ENCODE data around the gene IMPDH2. TPM values are rescaled to one million over a fixed set of nuclear protein-coding genes. Genes with fewer than 3 reads are reported as not detected.

IMPDH2 gene
- total RNA-seq, 1 donor from 2014 or later = 271 TPM

DNA sequence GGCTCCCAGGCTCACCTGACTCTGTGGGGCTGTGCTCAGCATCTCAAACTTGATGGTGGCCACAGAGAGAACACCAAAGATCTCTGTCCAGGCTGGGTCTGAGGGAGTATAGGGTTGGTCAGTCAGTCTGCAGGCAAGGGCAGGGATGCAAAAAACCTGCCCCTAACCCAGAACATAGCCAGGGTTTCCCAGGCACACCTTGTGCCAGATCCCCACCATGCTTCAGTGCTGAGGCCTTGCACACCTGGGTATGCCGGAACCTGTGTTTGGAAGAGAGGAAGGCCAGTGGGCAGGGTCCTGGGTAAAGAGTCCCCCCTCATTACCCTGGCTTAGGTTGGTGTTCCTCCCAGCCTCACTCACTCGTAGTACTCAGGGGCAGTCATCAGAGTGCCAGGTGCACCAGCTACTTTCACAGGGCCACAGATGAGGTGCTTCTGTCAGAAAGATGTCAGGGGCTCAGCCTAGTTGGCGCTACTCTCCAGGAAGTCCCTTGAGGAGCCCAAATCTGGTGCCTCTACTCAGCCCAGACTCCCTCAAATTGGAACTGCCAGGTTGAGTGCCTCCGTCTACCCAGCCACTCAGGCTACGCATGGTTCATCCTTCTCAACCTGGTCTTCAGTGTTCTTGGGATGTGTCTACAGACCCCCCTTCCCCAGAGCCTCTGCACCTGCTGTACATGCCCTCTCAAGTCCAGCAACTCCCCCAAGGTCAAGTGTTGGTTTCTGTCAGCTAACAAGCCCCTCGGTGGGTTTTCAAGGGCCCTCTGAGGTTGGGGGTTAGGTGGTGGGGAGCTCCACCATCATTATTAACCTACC is 12.6 kb downstream of the IMPDH2 start:
- H3K27ac Mint-ChIP-seq = no peak overlapping the region
- peaks cover 19% of the 10 kb centered on the region for H3K4me1 Mint-ChIP-seq
- Histone ChIP-seq H3K9ac (no peak overlapping the region), H3K4me1 (peaks cover 8% of the 10 kb centered on the region), H4K20me1 (ENCODE audit: low read depth) (peaks cover 62% of the 10 kb centered on the region), H3K79me2 (ENCODE audit: low read depth) (peaks cover 43% of the 10 kb centered on the region), H3K27me3 (no peaks in the 10 kb centered on the region), H2AFZ (replicated peaks) (no peak overlapping the region), H3K9me3 (ENCODE audit: low read depth) (no peaks in the 10 kb centered on the region), H3K4me3 (peak overlapping the region; percentile 79), H3K36me3 (no peaks in the 10 kb centered on the region), H3K4me2 (no peak overlapping the region), H3F3A (ENCODE audit: low read depth) (peaks cover 53% of the 10 kb centered on the region), H3K27ac (no peak overlapping the region)
- no peak for DNase-seq (ENCODE audit: low spot score)
- peaks cover 21% of the 10 kb centered on the region for H3K36me3 Mint-ChIP-seq
- H3K27me3 Mint-ChIP-seq (ENCODE audit: insufficient read depth, low read depth) = peaks cover 5% of the 10 kb centered on the region
- peak overlapping the region; percentile 97 for H3K4me3 Mint-ChIP-seq
- no peak for TF ChIP-seq EZH2 (IDR thresholded peaks at IDR 0.05)
- no peaks in the 10 kb centered on the region for H3K9me3 Mint-ChIP-seq

DNA sequence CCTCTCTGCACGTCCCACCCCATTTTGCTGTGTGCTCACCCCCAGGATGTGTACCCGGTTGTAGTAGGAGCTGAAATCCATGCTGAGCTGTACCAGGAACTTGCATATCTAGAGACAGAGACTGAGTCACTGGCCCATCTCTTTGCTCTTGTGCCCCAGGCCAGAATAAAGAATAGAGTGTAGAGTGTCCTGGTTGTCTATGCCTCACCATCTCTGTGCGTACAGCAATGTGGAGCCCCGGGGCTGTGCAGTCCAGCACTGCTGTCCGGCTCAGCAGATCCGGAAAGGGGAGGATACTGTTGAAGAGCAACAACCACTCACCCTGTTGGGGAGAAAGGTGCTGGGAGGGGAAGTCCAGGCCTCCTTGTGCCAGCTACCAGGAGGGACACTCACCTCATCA is 13.4 kb downstream of the IMPDH2 start:
- Histone ChIP-seq H3K27ac (no peak overlapping the region), H3K4me2 (no peak overlapping the region), H3K9ac (no peak overlapping the region), H3K79me2 (ENCODE audit: low read depth) (peaks cover 48% of the 10 kb centered on the region), H3K9me3 (ENCODE audit: low read depth) (no peaks in the 10 kb centered on the region), H3F3A (ENCODE audit: low read depth) (peaks cover 55% of the 10 kb centered on the region), H3K4me3 (no peak overlapping the region), H3K4me1 (peaks cover 8% of the 10 kb centered on the region), H3K36me3 (no peaks in the 10 kb centered on the region), H3K27me3 (no peaks in the 10 kb centered on the region), H2AFZ (replicated peaks) (no peak overlapping the region), H4K20me1 (ENCODE audit: low read depth) (peaks cover 70% of the 10 kb centered on the region)
- H3K9me3 Mint-ChIP-seq = no peaks in the 10 kb centered on the region
- H3K4me1 Mint-ChIP-seq = peaks cover 19% of the 10 kb centered on the region
- H3K36me3 Mint-ChIP-seq = peaks cover 21% of the 10 kb centered on the region
- TF ChIP-seq, protein P1, sequence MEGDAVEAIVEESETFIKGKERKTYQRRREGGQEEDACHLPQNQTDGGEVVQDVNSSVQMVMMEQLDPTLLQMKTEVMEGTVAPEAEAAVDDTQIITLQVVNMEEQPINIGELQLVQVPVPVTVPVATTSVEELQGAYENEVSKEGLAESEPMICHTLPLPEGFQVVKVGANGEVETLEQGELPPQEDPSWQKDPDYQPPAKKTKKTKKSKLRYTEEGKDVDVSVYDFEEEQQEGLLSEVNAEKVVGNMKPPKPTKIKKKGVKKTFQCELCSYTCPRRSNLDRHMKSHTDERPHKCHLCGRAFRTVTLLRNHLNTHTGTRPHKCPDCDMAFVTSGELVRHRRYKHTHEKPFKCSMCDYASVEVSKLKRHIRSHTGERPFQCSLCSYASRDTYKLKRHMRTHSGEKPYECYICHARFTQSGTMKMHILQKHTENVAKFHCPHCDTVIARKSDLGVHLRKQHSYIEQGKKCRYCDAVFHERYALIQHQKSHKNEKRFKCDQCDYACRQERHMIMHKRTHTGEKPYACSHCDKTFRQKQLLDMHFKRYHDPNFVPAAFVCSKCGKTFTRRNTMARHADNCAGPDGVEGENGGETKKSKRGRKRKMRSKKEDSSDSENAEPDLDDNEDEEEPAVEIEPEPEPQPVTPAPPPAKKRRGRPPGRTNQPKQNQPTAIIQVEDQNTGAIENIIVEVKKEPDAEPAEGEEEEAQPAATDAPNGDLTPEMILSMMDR (IDR thresholded peaks at IDR 0.05) = no peak
- TF ChIP-seq EZH2 (IDR thresholded peaks at IDR 0.05) = no peak
- H3K27ac Mint-ChIP-seq = no peak overlapping the region
- DNase-seq (ENCODE audit: low spot score) = no peak
- peaks cover 6% of the 10 kb centered on the region for H3K27me3 Mint-ChIP-seq (ENCODE audit: insufficient read depth, low read depth)
- peak overlapping the region; percentile 74 for H3K4me3 Mint-ChIP-seq

DNA sequence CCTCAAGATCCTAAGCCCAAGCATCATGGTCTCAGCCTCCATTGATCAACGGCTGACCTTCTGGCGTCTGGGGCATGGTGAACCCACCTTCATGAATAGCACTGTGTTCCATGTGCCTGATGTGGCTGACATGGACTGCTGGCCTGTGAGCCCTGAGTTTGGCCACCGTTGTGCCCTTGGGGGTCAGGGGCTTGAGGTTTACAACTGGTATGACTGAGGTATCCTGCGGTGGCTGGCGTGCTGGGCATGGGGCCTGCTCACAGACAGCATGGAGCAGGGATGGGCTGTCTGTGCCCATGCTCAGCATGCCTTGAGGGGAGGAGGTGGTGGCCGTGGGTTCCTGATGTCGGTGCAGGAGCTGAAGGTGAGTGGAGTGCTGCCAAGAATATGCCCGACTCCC is 14.1 kb downstream of the IMPDH2 start:
- Mint-ChIP-seq H3K4me1 (peaks cover 16% of the 10 kb centered on the region), H3K36me3 (peaks cover 21% of the 10 kb centered on the region), H3K9me3 (no peaks in the 10 kb centered on the region), H3K27ac (no peak overlapping the region), H3K27me3 (ENCODE audit: insufficient read depth, low read depth) (peaks cover 5% of the 10 kb centered on the region), H3K4me3 (peak overlapping the region; percentile 9)
- H3K79me2 ChIP-seq (ENCODE audit: low read depth) = peaks cover 48% of the 10 kb centered on the region
- no peaks in the 10 kb centered on the region for H3K9me3 ChIP-seq (ENCODE audit: low read depth)
- H3K4me1 ChIP-seq = peaks cover 6% of the 10 kb centered on the region
- no peak overlapping the region for H2AFZ ChIP-seq (replicated peaks)
- TF ChIP-seq EZH2phosphoT487 (IDR thresholded peaks at IDR 0.05) (no peak), EZH2 (IDR thresholded peaks at IDR 0.05) (no peak)
- TF ChIP-seq, protein P1 (IDR thresholded peaks at IDR 0.05) = no peak
- H3K9ac ChIP-seq = no peak overlapping the region
- no peak overlapping the region for H3K4me2 ChIP-seq
- no peak overlapping the region for H3K4me3 ChIP-seq
- DNase-seq (ENCODE audit: low spot score) = no peak
- peaks cover 52% of the 10 kb centered on the region for H3F3A ChIP-seq (ENCODE audit: low read depth)
- peaks cover 75% of the 10 kb centered on the region for H4K20me1 ChIP-seq (ENCODE audit: low read depth)
- H3K36me3 ChIP-seq = no peaks in the 10 kb centered on the region
- H3K27me3 ChIP-seq = no peaks in the 10 kb centered on the region
- no peak overlapping the region for H3K27ac ChIP-seq

Data from neural progenitor cell (in vitro differentiated cells).